ENCODE measurements around the gene ARRB1. TPM values are rescaled to one million over a fixed set of nuclear protein-coding genes. Genes with fewer than 3 reads are reported as not detected.

The ARRB1 gene
- total and polyA plus RNA-seq, 9 of the 15 experiments (the other 6 are each of a cell fraction or from before 2014, with no cell fraction given): 6.6 to 45.4 (median 28.5) TPM

DNA sequence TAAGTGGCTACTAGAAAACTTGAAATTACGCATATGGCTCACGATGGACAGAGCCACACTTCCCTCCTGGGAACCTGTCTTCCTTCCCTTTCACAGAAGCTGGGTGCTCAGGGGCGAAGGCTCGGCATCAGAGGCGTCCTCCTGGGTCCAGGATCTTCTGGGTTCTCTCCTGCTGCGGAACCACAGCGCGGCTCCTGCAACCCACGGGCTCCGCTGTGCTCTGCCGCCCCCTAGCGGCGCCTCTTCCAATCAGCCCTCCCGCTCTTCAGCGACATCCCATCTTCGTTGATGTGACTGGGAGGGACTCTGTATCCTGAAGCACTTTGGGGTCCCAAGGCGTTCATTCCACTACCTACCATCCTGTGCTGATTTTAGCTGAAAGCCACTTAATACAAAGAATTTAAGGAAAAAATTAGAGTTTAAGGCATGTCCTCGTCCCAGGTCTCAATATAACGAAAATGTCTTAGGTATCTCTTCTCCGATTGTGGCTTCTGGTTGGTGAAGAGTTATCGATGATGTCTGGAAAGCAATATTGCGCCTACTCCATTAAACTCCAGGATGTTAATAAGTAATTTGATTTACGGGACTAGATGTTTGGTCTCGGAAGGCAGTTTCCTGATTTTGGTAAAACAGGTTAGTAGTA is 33.1 kb upstream of the ARRB1 start (continued):
- TF ChIP-seq REST (IDR thresholded peaks at IDR 0.05; ENCODE audit: borderline replicate concordance): peak; percentile 96
- no peak for TF ChIP-seq REST (CRISPR knock-in tag; IDR thresholded peaks at IDR 0.05; ENCODE audit: low read depth)
- TF ChIP-seq, protein P1, sequence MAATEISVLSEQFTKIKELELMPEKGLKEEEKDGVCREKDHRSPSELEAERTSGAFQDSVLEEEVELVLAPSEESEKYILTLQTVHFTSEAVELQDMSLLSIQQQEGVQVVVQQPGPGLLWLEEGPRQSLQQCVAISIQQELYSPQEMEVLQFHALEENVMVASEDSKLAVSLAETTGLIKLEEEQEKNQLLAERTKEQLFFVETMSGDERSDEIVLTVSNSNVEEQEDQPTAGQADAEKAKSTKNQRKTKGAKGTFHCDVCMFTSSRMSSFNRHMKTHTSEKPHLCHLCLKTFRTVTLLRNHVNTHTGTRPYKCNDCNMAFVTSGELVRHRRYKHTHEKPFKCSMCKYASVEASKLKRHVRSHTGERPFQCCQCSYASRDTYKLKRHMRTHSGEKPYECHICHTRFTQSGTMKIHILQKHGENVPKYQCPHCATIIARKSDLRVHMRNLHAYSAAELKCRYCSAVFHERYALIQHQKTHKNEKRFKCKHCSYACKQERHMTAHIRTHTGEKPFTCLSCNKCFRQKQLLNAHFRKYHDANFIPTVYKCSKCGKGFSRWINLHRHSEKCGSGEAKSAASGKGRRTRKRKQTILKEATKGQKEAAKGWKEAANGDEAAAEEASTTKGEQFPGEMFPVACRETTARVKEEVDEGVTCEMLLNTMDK (IDR thresholded peaks at IDR 0.05; ENCODE audit: borderline replicate concordance, insufficient read depth, low read depth, low read length, poor library complexity, severe bottlenecking): peak; percentile 42
- TF ChIP-seq PYGO2 (tag; IDR thresholded peaks at IDR 0.05): no peak
